HepG2 (cell line): ENCODE results near the gene SLC6A9. TPM values are rescaled to one million over a fixed set of nuclear protein-coding genes. Genes with fewer than 3 reads are reported as not detected.

Experiments used
- CREB1 ChIP-seq, 2 experiments: fragments of 450-650 bp in 1 of 2; IDR thresholded peaks; 2 replicates each; pipeline ENCODE4 v1.6.1; 2016 to 2017; ENCODE audit warnings: control low read depth in 1 of 2, mild to moderate bottlenecking in 1 of 2, missing compliant biosample characterization in 1 of 2, missing genetic modification characterization in 1 of 2
- DBP ChIP-seq: sonication (generic); formaldehyde crosslinking; IDR thresholded peaks from 2 replicates; pipeline ENCODE4 v1.4.0; 2020; ENCODE audit warnings: missing genetic modification reagents; ENCODE audit errors: not compliant biosample characterization
- DR1 ChIP-seq: sonication (generic); formaldehyde crosslinking; IDR thresholded peaks from 2 replicates; pipeline ENCODE4 v1.8.0; 2021; ENCODE audit warnings: mild to moderate bottlenecking, missing genetic modification reagents, inconsistent platforms
- FOXO4 ChIP-seq: sonication (generic); formaldehyde crosslinking; conservative IDR thresholded peaks from 2 replicates; pipeline ENCODE4 v1.8.1; 2023; ENCODE audit warnings: missing genetic modification reagents
- HMG20B ChIP-seq: conservative IDR thresholded peaks from 2 replicates; pipeline ENCODE4 v1.6.1; 2016; ENCODE audit warnings: missing genetic modification reagents, missing compliant biosample characterization
- IRF2 ChIP-seq: IDR thresholded peaks from 2 replicates; pipeline ENCODE4 v1.6.1; 2018; ENCODE audit warnings: missing genetic modification reagents, missing compliant biosample characterization
- JUND ChIP-seq: sonication (generic); formaldehyde crosslinking; IDR thresholded peaks from 2 replicates; pipeline ENCODE4 v1.8.0; 2022; ENCODE audit warnings: mild to moderate bottlenecking, missing genetic modification reagents
- KDM5A ChIP-seq: fragments of 200-600 bp; sonication (generic); IDR thresholded peaks from 2 replicates; pipeline ENCODE4 v1.7.0; 2018; ENCODE audit warnings: antibody characterized with exemption, mild to moderate bottlenecking, low read length, borderline replicate concordance
- MAF1 ChIP-seq: sonication (generic); formaldehyde crosslinking; IDR thresholded peaks from 2 replicates; pipeline ENCODE4 v1.5.0; 2020; ENCODE audit warnings: missing genetic modification reagents, borderline replicate concordance
- MATR3 ChIP-seq: sonication (generic); formaldehyde crosslinking; IDR thresholded peaks from 2 replicates; pipeline ENCODE4 v1.4.0; 2020; ENCODE audit warnings: missing genetic modification reagents
- MLX ChIP-seq: IDR thresholded peaks from 2 replicates; pipeline ENCODE4 v1.6.1; 2016
- MLXIP ChIP-seq: sonication (generic); formaldehyde crosslinking; IDR thresholded peaks from 2 replicates; pipeline ENCODE4 v1.9.0; 2021; ENCODE audit warnings: missing genetic modification reagents, borderline replicate concordance
- MTERF4 ChIP-seq: sonication (generic); formaldehyde crosslinking; IDR thresholded peaks from 2 replicates; pipeline ENCODE4 v1.8.0; 2023; ENCODE audit warnings: mild to moderate bottlenecking, missing genetic modification reagents
- NFE2L2 ChIP-seq: fragments of 150-350 bp; IDR thresholded peaks from 2 replicates; pipeline ENCODE4 v1.6.1; 2014; ENCODE audit warnings: low read length
- PITX1 ChIP-seq: sonication (generic); formaldehyde crosslinking; IDR thresholded peaks from 2 replicates; pipeline ENCODE4 v1.5.1; 2020; ENCODE audit warnings: mild to moderate bottlenecking, missing genetic modification reagents
- REL ChIP-seq: sonication (generic); formaldehyde crosslinking; conservative IDR thresholded peaks from 2 replicates; pipeline ENCODE4 v1.8.0; 2022; ENCODE audit warnings: mild to moderate bottlenecking, missing genetic modification reagents, moderate library complexity
- ZFP90 ChIP-seq: sonication (generic); formaldehyde crosslinking; IDR thresholded peaks from 2 replicates; pipeline ENCODE4 v1.8.0; 2022; ENCODE audit warnings: missing genetic modification reagents, mild to moderate bottlenecking, inconsistent platforms, borderline replicate concordance
- ZFYVE20 ChIP-seq: sonication (generic); formaldehyde crosslinking; IDR thresholded peaks from 2 replicates; pipeline ENCODE4 v1.8.0; 2023; ENCODE audit warnings: low read depth, mild to moderate bottlenecking, moderate library complexity, missing genetic modification reagents, borderline replicate concordance
- ZNF12 ChIP-seq: sonication (generic); formaldehyde crosslinking; IDR thresholded peaks from 2 replicates; pipeline ENCODE4 v1.5.0; 2020; ENCODE audit warnings: missing genetic modification reagents
- ZNF143 ChIP-seq: sonication (generic); formaldehyde crosslinking; IDR thresholded peaks from 2 replicates; pipeline ENCODE4 v1.4.0; 2020; ENCODE audit warnings: missing genetic modification reagents
- ZNF256 ChIP-seq: sonication (generic); formaldehyde crosslinking; conservative IDR thresholded peaks from 2 replicates; pipeline ENCODE4 v1.4.0; 2020; ENCODE audit warnings: missing genetic modification reagents
- ZNF552 ChIP-seq: sonication (generic); formaldehyde crosslinking; IDR thresholded peaks from 2 replicates; pipeline ENCODE4 v1.9.0; 2022; ENCODE audit warnings: missing genetic modification reagents, mild to moderate bottlenecking, borderline replicate concordance
- ZNF563 ChIP-seq: sonication (generic); formaldehyde crosslinking; IDR thresholded peaks from 2 replicates; pipeline ENCODE4 v1.8.0; 2022; ENCODE audit warnings: mild to moderate bottlenecking, moderate library complexity, missing genetic modification reagents
- ZNF614 ChIP-seq: IDR thresholded peaks from 2 replicates; pipeline ENCODE4 v1.6.1; 2018; ENCODE audit warnings: missing biosample characterization, missing genetic modification reagents, inconsistent platforms, borderline replicate concordance
- polyA plus RNA-seq, 8 experiments: library from polyadenylated mRNA; depleted of rRNA in 3 of 8; stranded (reverse) in 7 of 8; unstranded in 1 of 8; fragments of >200 nt; fragmentation: Illumina TruSeq in 4 of 8; extraction: Trizol in 4 of 8; gene quantifications; 2 replicates each; pipeline versions ENCODE4 v1.2.1 to v1.2.3, GENCODE V29; 2011 to 2016; ENCODE audit warnings: low read depth in 4 of 8, missing spikeins in 1 of 8, mixed read lengths in 1 of 8; ENCODE audit not compliant: insufficient read depth in 1 of 8
- total RNA-seq, 5 experiments: library from RNA; depleted of rRNA; stranded (reverse); fragments of >200 nt; fragmentation: Illumina TruSeq; extraction: Trizol; gene quantifications; 2 replicates each; pipeline ENCODE4 v1.2.3, GENCODE V29; 2016; ENCODE audit warnings: low read depth in 1 of 5

The SLC6A9 gene
- total and polyA plus RNA-seq, 2 of the 13 experiments (the other 11 are each of a cell fraction or from before 2014, with no cell fraction given) = 8.5 to 9.9 TPM

GRCh38 chr1:44029911-44030604, 1.2 kb downstream of the SLC6A9 start (continued):
- TF ChIP-seq MLX = no peak
- TF ChIP-seq MAF1 (CRISPR knock-in tag) = no peak
- TF ChIP-seq ZNF143 (CRISPR knock-in tag) = peak; percentile 16; the same call in 1 of the 2 replicates
- no peak for TF ChIP-seq DBP (CRISPR knock-in tag)
- TF ChIP-seq ZNF563 (CRISPR knock-in tag) = no peak
- TF ChIP-seq FOXO4 = no peak
- no peak for TF ChIP-seq MATR3
- no peak for TF ChIP-seq NFE2L2
- no peak for TF ChIP-seq ZNF256 (CRISPR knock-in tag)
- TF ChIP-seq KDM5A = peak; percentile 47; the same call in 1 of the 2 replicates
- no peak for TF ChIP-seq MLXIP (CRISPR knock-in tag)
- TF ChIP-seq PITX1 (CRISPR knock-in tag) = peak; percentile 16; the same call in 1 of the 2 replicates
- no peak for TF ChIP-seq HMG20B (CRISPR knock-in tag)
- TF ChIP-seq IRF2 = no peak
- TF ChIP-seq ZNF12 (CRISPR knock-in tag) = no peak
- no peak for TF ChIP-seq ZFYVE20
- no peak for TF ChIP-seq CREB1 (IDR thresholded peaks at IDR 0.05)
- no peak; the same call in 1 of the 2 replicates for TF ChIP-seq CREB1 (CRISPR knock-in tag; IDR thresholded peaks at IDR 0.05)
- TF ChIP-seq ZNF614 (CRISPR knock-in tag) = peak; percentile 10; the same call in 1 of the 2 replicates
- no peak for TF ChIP-seq ZFP90 (CRISPR knock-in tag)
- TF ChIP-seq JUND (CRISPR knock-in tag) = no peak
- TF ChIP-seq DR1 = no peak
- peak; percentile 42; the same call in 1 of the 2 replicates for TF ChIP-seq ZNF552 (CRISPR knock-in tag)
- no peak for TF ChIP-seq MTERF4
- TF ChIP-seq REL (CRISPR knock-in tag) = no peak
